Heart left ventricle (tissue), 13 donors: Measurements from ENCODE around the gene PCGF3.

Experiments used
- POLR2A ChIP-seq, 2 donors: fragments of 450-650 bp; IDR thresholded peaks; one replicate each; pipeline ENCODE4 v1.6.1; 2017; ENCODE audit warnings: antibody characterized with exemption in 2 of 2, mild to moderate bottlenecking in 2 of 2, moderate library complexity in 2 of 2
- TF ChIP-seq, protein P1 (sequence below), 12 donors: fragments of 200-600 bp; sonication (generic) in 4 of 12; IDR thresholded peaks; one replicate each; pipeline versions ENCODE4 v1.5.0 to v1.8.0; 2018 to 2022; ENCODE audit warnings: antibody characterized with exemption in 12 of 12, mild to moderate bottlenecking in 5 of 12
- donor health status: ischemic (EF 13 %, LVEDD 7.1; RV severe dilation, severe dysfunction).
- donor health status: DM: no; HTN: yes; CAD: no.
- donor health status: DM: no; HTN: no; CAD: no.
- donor health status: ischemic (EF 25% LVEDD 6.9; RV normal size, moderate dysfunction).
- donor health status: ischemic (EF 25% LVEDD 5.7; RV mildly dilated, moderate dysfunction).
- donor health status: ischemic (EF 35%, LVEDD 5.7; RV mildly dilated, moderate dysfunction).
- donor health status: nonischemic (EF 11% LVEDD 7.7; RV severe dilation, severe dysfunction).
- donor health status: DM: yes; HTN: yes; CAD: no.
- donor health status: PGD.
- donor health status: ischemic (EF 29% LVEDD 5.4; RV normal size, mild dysfunction).
- donor health status: nonischemic (EF 23%, LVEDD 6.1; RV moderate dilation, normal function).

DNA sequence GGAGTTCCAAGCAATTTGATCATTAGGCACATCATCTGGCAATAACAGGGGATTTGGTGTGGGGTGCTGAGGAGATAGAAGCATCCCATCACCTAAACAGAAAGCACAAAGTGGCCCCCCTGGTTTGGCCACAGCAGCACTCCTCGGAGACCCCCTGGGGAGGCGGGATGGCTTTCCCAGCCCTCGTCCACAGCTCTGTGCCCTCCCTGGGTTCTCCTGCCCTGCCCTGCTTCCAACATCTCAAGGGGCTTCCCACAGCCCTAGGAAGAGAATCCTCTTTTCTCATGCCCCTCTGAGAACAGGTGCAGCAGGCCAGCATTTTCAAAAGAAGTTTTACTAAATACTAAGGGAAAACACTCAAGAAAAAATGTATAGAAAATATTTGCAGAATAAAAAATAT, 44.4 kb upstream of the PCGF3 start:
- no peak for TF ChIP-seq POLR2A (IDR thresholded peaks at IDR 0.05)
- TF ChIP-seq, protein P1, sequence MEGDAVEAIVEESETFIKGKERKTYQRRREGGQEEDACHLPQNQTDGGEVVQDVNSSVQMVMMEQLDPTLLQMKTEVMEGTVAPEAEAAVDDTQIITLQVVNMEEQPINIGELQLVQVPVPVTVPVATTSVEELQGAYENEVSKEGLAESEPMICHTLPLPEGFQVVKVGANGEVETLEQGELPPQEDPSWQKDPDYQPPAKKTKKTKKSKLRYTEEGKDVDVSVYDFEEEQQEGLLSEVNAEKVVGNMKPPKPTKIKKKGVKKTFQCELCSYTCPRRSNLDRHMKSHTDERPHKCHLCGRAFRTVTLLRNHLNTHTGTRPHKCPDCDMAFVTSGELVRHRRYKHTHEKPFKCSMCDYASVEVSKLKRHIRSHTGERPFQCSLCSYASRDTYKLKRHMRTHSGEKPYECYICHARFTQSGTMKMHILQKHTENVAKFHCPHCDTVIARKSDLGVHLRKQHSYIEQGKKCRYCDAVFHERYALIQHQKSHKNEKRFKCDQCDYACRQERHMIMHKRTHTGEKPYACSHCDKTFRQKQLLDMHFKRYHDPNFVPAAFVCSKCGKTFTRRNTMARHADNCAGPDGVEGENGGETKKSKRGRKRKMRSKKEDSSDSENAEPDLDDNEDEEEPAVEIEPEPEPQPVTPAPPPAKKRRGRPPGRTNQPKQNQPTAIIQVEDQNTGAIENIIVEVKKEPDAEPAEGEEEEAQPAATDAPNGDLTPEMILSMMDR (IDR thresholded peaks at IDR 0.05): no peak
